GM12873 (cell line): Measurements from ENCODE around the gene AGFG1.

Experiments used
- CTCF ChIP-seq: IDR thresholded peaks from 2 replicates; pipeline ENCODE4 v1.5.1; 2012; ENCODE audit warnings: low read depth, mild to moderate bottlenecking, moderate library complexity, low read length, control low read depth; ENCODE audit not compliant: insufficient read depth; ENCODE audit errors: missing control alignments

Gene AGFG1

DNA sequence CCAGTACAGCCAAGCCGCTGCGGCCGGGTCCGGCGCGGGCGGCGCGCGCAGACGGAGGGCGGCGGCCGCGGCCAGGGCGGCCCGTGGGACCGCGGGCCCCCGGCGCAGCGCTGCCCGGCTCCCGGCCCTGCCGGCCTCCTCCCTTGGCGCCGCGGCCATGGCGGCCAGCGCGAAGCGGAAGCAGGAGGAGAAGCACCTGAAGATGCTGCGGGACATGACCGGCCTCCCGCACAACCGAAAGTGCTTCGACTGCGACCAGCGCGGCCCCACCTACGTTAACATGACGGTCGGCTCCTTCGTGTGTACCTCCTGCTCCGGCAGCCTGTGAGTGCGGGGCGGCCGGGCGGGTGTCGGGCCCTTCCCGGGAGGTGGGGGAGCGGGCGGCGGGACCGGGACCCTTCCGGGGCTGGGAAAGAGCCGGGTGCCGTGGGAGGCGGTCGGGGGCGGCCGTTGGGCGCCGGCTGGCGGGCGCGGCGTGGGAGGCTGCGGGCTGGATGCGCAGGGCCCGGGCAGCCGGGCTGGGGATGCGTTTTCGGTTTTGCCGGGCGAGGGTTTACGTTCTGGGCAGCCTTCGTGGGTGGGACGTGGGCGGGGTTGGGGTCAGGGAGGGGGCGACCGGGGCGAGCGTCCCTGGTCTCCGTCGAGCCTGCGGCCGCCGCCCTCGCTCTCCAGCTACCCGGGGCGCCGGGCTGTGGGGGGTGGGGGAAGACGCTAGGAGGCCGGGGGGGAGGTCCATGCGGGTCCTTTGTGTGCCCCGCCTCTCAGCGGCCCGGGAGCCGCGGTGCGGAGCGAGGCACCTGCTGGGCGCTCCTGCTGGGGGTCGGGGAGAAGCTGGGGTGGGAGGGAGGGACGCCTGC, 537 bp downstream of the AGFG1 start:
- TF ChIP-seq CTCF: no peak

GRCh38 chr2:227473122-227473461, 1.1 kb downstream of the AGFG1 start:
- no peak for TF ChIP-seq CTCF

DNA sequence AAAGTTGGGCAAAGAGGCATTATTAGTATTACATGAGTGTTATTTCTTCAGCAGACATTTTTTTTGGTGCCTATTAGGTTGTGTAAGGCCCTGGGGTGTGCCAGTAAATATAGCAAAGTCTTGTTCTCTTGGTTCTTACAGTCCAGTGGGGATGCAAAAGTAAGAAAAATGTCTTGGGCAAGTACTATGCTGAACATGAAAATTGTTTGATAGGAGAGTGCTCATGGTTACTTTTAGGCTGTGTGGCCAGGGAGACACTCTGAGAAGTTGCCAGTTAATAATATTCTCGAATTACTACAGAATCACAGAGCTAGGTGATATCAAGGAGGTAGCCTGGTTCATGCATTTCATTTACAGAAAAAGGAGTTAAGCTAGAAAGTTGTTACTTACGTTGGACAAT, 1.9 kb downstream of the AGFG1 start:
- no peak for TF ChIP-seq CTCF

DNA sequence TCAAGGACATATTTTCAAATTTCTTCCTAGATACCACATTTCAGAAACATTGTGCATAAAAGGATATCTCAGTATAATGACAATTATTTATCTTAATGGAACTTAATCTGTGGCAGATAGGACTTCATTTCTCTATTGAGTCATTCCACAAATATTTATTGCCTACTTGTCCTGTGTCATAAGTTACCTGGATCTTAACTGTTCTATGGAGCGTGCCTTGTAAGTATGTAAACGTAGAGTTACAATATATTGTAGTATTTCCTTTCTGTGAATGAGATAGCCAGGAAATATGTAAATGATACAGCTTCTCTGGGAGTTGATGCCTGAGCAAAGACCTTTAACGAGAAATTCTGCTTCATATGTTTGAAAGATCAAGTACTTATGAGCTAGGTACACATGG, 2.5 kb downstream of the AGFG1 start:
- TF ChIP-seq CTCF: no peak

DNA sequence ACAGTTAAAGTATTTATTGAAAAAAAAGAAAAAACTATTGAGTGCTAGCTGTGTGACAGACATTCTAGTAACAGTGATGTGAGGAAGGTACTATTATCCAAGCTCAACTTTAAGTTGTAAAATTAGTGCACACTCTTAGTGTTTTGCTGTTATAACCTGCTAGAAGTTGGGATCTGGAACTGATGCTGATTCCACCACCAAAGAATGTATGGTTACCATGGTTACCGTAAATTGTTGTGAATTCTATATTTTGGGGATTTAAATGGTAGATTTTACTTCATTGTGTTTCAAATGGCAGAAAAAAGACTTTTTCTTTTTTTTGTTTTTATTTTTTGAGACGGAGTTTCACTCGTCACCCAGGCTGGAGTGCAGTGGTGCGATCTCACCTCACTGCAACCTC, 5.3 kb downstream of the AGFG1 start:
- TF ChIP-seq CTCF: no peak

- peak; percentile 32 for TF ChIP-seq CTCF
Measured at GRCh38 chr2:227479865-227480475, 8.0 kb downstream of the AGFG1 start.

- TF ChIP-seq CTCF: no peak
Measured at GRCh38 chr2:227480528-227480927, 8.6 kb downstream of the AGFG1 start.
